SHP77 (cell line): ENCODE results near the gene ZNF493.

Source experiments
- DNase-seq, 2 experiments: peaks; one replicate each; lab custom pipeline; 2025; lab: John Stamatoyannopoulos, UW

The ZNF493 gene

DNA sequence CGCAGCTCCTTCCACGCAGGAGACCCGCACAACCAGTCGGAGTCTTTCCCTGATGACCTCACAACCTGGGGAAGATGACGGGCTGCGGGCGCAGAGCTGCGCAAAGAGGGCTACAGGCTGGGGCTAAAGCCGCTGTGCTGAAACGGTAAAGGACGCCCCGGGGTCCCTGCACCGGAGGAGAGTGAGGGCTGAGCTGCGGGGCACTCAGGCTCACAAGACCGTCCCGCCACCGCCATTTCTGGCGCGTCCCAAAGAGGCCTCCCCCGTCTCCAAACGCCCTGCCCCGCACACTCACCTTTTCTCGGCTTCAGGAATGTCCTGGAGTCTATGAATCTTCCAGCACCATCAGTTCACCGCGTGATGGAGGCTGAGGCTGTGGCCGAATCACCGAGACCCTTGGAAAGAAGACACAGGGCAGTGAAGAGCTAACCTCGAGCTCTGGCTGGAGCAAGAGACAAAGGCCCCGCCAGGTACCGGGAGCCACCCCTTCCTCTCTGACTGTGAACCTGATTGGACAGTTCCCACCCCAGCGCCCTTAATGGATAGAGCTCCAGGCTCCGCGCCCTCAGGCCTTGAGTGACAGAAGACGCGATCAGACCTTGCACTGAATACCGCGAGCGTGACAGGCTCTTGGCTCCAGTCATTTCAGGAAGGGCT lies 66.6 kb downstream of the ZNF493 start:
- no peak for DNase-seq

DNA sequence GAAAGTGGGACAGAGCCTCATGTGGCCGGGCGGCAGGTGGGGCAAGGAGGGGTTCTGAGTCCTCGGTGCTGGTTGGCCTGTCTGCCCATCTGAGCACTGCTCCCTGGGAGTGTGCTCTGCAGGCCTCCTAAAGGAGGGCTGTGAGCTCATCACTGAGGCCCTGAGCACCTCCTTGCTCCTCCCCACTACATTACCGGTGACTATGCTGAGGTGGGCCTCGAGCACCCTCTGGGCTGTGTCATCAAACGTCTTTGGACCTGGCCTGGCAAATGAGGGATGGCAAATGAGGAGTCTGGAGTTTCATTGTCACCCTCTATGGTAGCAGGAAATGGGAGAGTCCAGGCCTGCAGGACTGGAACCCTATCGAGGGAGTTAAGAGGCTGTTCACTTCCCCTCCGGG lies 69.7 kb downstream of the ZNF493 start:
- no peak for DNase-seq

- no peak for DNase-seq
Measured at GRCh38 chr19:21468791-21469190, 71.9 kb downstream of the ZNF493 start.

DNA sequence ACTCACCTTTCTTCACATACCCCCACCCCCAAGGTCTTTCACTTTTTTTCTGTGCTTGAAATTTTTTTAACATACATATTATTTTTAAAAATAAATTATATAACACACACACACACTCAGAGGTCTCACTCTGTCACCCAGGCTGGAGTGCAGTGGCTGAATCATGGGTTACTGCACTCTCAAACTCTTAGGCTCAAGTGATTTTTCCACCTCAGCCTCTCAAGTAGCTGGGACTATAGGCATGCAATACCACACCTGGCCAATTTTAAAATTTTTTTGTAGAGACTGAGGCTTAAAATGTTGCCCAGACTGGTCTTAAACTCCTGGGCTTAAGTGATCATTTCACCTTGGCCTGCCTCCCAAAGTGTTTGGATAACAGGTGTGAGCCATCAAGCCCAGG lies 75.6 kb downstream of the ZNF493 start:
- no peak for DNase-seq

DNA sequence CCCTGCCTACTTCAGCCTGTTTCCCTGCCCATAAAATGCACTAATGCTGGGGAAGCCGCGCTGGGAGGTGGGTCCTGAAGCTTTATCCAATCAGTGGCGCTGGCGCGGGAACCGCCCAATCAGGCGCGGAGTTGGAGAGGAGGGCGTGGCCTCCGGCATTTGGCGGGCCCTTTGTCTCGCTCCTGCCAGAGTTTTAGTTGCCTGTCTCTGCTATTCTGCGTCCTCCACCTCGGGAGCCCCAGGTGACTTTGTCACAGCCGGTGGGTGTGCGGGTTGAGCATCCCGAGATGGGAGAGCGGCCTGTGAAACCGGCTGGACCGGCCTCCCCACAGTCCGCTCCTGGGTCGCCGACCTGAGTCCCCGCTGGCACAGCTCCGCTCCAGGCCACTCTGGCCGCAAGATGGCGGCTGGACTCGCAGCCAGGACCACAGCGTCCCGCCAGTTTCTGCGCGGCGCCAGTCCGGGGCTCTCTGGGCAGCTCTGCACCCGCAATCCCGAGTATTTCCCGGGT lies 77.8 kb downstream of the ZNF493 start:
- no peak for DNase-seq
